HCT116 (cell line): Measurements from ENCODE around the gene MAP2K2. TPM values are rescaled to one million over a fixed set of nuclear protein-coding genes. Genes with fewer than 3 reads are reported as not detected.

Experiments used
- ATAC-seq: fragments of 200-7000 bp; cut with Tn5 transposase; 2 replicates; pipeline ENCODE4 v1.9.1; 2020; ENCODE audit warnings: mild to moderate bottlenecking, moderate library complexity
- BruUV-seq: library from RNA; stranded (reverse); fragments of 400-500 nt; replicated peaks from 2 replicates; lab custom pipeline; 2021; lab: Mats Ljungman, UMichigan
- CTCF ChIA-PET: fragments of 300-600 bp; sonication (Branson Sonifier 250); formaldehyde crosslinking; loops from one replicate; lab custom pipeline; 2021; ENCODE audit warnings: antibody characterized with exemption; lab: Charles Lee
- POLR2A ChIA-PET: fragments of 300-600, 350-600 bp; sonication (Branson Sonifier 250); formaldehyde crosslinking; loops from one replicate; lab custom pipeline; 2021; ENCODE audit warnings: antibody characterized with exemption; lab: Charles Lee
- RAD21 ChIA-PET, 2 experiments: fragments of 300-600 bp; sonication (Branson Sonifier 250); formaldehyde crosslinking; loops; one replicate each; lab custom pipeline; 2023; ENCODE audit warnings: low total read pairs in 2 of 2; ENCODE audit not compliant: uncharacterized antibody in 2 of 2, unreplicated experiment in 2 of 2, low non-redundant PET in 1 of 2; lab: Charles Lee
- DNase-seq: peaks from one replicate; pipeline ENCODE4 v3.0.0-alpha.2; 2010; ENCODE audit warnings: low read depth, low spot score
- H2AFZ ChIP-seq: fragments of 200-600 bp; shearing (Covaris generic), sonication (generic); 2 replicates; pipeline ENCODE4 v1.6.1; 2017; ENCODE audit warnings: low read depth, mixed run types, mixed read lengths, antibody characterized with exemption, low read length; ENCODE audit not compliant: poor library complexity, severe bottlenecking
- H3K27ac ChIP-seq: 2 replicates; pipeline ENCODE4 v1.5.1; 2012; ENCODE audit warnings: low read depth, low read length
- H3K27me3 ChIP-seq: fragments of 200-600 bp; sonication (generic); 2 replicates; pipeline ENCODE4 v1.6.1; 2016; ENCODE audit warnings: mixed run types, low read length, mixed read lengths; ENCODE audit not compliant: insufficient read depth
- H3K36me3 ChIP-seq, 2 experiments: fragments of 200-500 bp in 1 of 2; fragments of 200-600 bp in 1 of 2; sonication (Bioruptor generic) in 1 of 2; sonication (generic) in 1 of 2; 2 replicates each; pipeline versions ENCODE4 v1.5.1 to v1.6.1; 2014 to 2016; ENCODE audit warnings: low read length in 2 of 2, inconsistent platforms in 1 of 2, mixed read lengths in 1 of 2, mixed run types in 1 of 2; ENCODE audit not compliant: insufficient read depth in 2 of 2, control insufficient read depth in 1 of 2
- H3K4me1 ChIP-seq, 2 experiments: fragments of 200-600 bp in 1 of 2; sonication (generic) in 1 of 2; 2 replicates each; pipeline versions ENCODE4 v1.5.1 to v1.6.1; 2012 to 2017; ENCODE audit warnings: low read length in 2 of 2, inconsistent platforms in 1 of 2, mild to moderate bottlenecking in 1 of 2, mixed read lengths in 1 of 2, mixed run types in 1 of 2, moderate library complexity in 1 of 2; ENCODE audit not compliant: insufficient read depth in 2 of 2, control insufficient read depth in 1 of 2
- H3K4me2 ChIP-seq: fragments of 200-600 bp; sonication (generic); 2 replicates; pipeline ENCODE4 v1.6.1; 2017; ENCODE audit warnings: mixed run types, low read length, mixed read lengths
- H3K4me3 ChIP-seq, 2 experiments: fragments of 200-600 bp in 1 of 2; sonication (generic) in 1 of 2; replicated peaks in 1 of 2; 2 replicates each; pipeline ENCODE4 v1.5.1; 2011 to 2016; ENCODE audit warnings: low read length in 2 of 2, control low read depth in 1 of 2, low read depth in 1 of 2, mild to moderate bottlenecking in 1 of 2, mixed read lengths in 1 of 2, mixed run types in 1 of 2
- H3K79me2 ChIP-seq: fragments of 200-600 bp; sonication (generic); 2 replicates; pipeline ENCODE4 v1.6.1; 2017; ENCODE audit warnings: mild to moderate bottlenecking, mixed run types, low read length, moderate library complexity, mixed read lengths; ENCODE audit not compliant: insufficient read depth
- H3K9ac ChIP-seq: fragments of 200-600 bp; sonication (generic); 2 replicates; pipeline ENCODE4 v1.6.1; 2016; ENCODE audit warnings: low read length, mixed read lengths
- H3K9me2 ChIP-seq: fragments of 200-600 bp; sonication (generic), shearing (Covaris generic); 2 replicates; pipeline ENCODE4 v1.6.1; 2017; ENCODE audit warnings: mixed run types, mild to moderate bottlenecking, moderate library complexity; ENCODE audit not compliant: insufficient read depth
- H3K9me3 ChIP-seq, 2 experiments: fragments of 200-500 bp in 1 of 2; fragments of 200-600 bp in 1 of 2; sonication (Bioruptor generic) in 1 of 2; sonication (generic) in 1 of 2; 2 replicates each; pipeline ENCODE4 v1.6.1; 2014 to 2017; ENCODE audit warnings: low read length in 2 of 2, mixed read lengths in 2 of 2, inconsistent platforms in 1 of 2, low read depth in 1 of 2, mild to moderate bottlenecking in 1 of 2, mixed run types in 1 of 2, moderate library complexity in 1 of 2; ENCODE audit not compliant: control insufficient read depth in 1 of 2, insufficient read depth in 1 of 2
- H4K20me1 ChIP-seq: fragments of 200-600 bp; sonication (generic), shearing (Covaris generic); 2 replicates; pipeline ENCODE4 v1.6.1; 2017; ENCODE audit warnings: mixed run types, mild to moderate bottlenecking, moderate library complexity; ENCODE audit not compliant: insufficient read depth
- ATF3 ChIP-seq: IDR thresholded peaks from 2 replicates; pipeline ENCODE4 v1.6.1; 2012
- CTCF ChIP-seq, 3 experiments: fragments of 200-600 bp in 1 of 3; sonication (generic) in 1 of 3; IDR thresholded peaks in 2 of 3; conservative IDR thresholded peaks in 1 of 3; 2 replicates each; pipeline ENCODE4 v1.5.1; 2012 to 2017; ENCODE audit warnings: low read depth in 2 of 3, low read length in 2 of 3, antibody characterized with exemption in 1 of 3, borderline replicate concordance in 1 of 3, control low read depth in 1 of 3, mild to moderate bottlenecking in 1 of 3, mixed read lengths in 1 of 3, mixed run types in 1 of 3, moderate library complexity in 1 of 3; ENCODE audit not compliant: insufficient read depth in 1 of 3
- EZH2 ChIP-seq: fragments of 200-600 bp; sonication (generic); IDR thresholded peaks from 2 replicates; pipeline ENCODE4 v1.6.1; 2017; ENCODE audit warnings: antibody characterized with exemption, mixed run types
- EZH2phosphoT487 ChIP-seq: fragments of 200-600 bp; IDR thresholded peaks from 2 replicates; pipeline ENCODE4 v1.6.1; 2018; ENCODE audit warnings: antibody characterized with exemption, borderline replicate concordance
- JUND ChIP-seq: IDR thresholded peaks from 2 replicates; pipeline ENCODE4 v1.6.1; 2012
- MAX ChIP-seq: IDR thresholded peaks from 2 replicates; pipeline ENCODE4 v1.6.1; 2012
- POLR2AphosphoS5 ChIP-seq: IDR thresholded peaks from 2 replicates; pipeline ENCODE4 v1.6.1; 2011; ENCODE audit warnings: mild to moderate bottlenecking, low read depth, low read length, moderate library complexity
- RAD21 ChIP-seq: IDR thresholded peaks from 2 replicates; pipeline ENCODE4 v1.6.1; 2012; ENCODE audit warnings: low read depth, mild to moderate bottlenecking
- REST ChIP-seq: IDR thresholded peaks from 2 replicates; pipeline ENCODE4 v1.6.1; 2012; ENCODE audit warnings: low read depth
- SIN3A ChIP-seq: IDR thresholded peaks from 2 replicates; pipeline ENCODE4 v1.6.1; 2012; ENCODE audit warnings: low read depth
- SP1 ChIP-seq: IDR thresholded peaks from 2 replicates; pipeline ENCODE4 v1.6.1; 2012; ENCODE audit warnings: low read depth
- YY1 ChIP-seq: IDR thresholded peaks from 2 replicates; pipeline ENCODE4 v1.6.1; 2011; ENCODE audit warnings: low read length, low read depth, moderate library complexity, mild to moderate bottlenecking; ENCODE audit not compliant: insufficient replicate concordance; ENCODE audit errors: extremely low read depth
- ZFX ChIP-seq: fragments of 450-650 bp; IDR thresholded peaks from 2 replicates; pipeline ENCODE4 v1.6.1; 2017
- intact Hi-C: fragments of 100-400 bp; cut with micrococcal nuclease; formaldehyde crosslinking; loops from 2 replicates; pipeline ENCODE4 v1.10.0; 2022
- total RNA-seq: library from RNA; stranded (reverse); gene quantifications from one replicate; pipeline ENCODE4 v1.2.1, GENCODE V29; 2021; ENCODE audit not compliant: unreplicated experiment

MAP2K2 gene
- total RNA-seq, 1 experiment from 2014 or later = 186 TPM

GRCh38 chr19:4087787-4088679 lies 35.9 kb downstream of the MAP2K2 start:
- no peak overlapping the region for H3K9ac ChIP-seq
- no peaks in the 10 kb centered on the region for H3K9me3 ChIP-seq
- TSS peak; percentile 25 for BruUV-seq
- no peaks in the 10 kb centered on the region for H3K27me3 ChIP-seq
- RAD21 ChIA-PET = no interaction called here
- no peak for TF ChIP-seq MAX
- no peak for TF ChIP-seq SIN3A
- TF ChIP-seq POLR2AphosphoS5 = peak; percentile 45; the same call in 1 of the 2 replicates
- TF ChIP-seq EZH2phosphoT487 = no peak
- no peak for TF ChIP-seq YY1
- TF ChIP-seq, all 23 proteins: peak for 1
- no peaks in the 10 kb centered on the region for H4K20me1 ChIP-seq
- no peak for ATAC-seq
- no peak overlapping the region for H2AFZ ChIP-seq
- no peaks in the 10 kb centered on the region for H3K9me2 ChIP-seq
- no peaks in the 10 kb centered on the region for H3K79me2 ChIP-seq
- H3K4me1 ChIP-seq = peaks cover 0 to 8% of the 10 kb centered on the region in 2 experiments; a peak in 2 of 4 replicates
- no peaks in the 10 kb centered on the region; a peak in 1 of 4 replicates for H3K36me3 ChIP-seq
- ChIA-PET POLR2A (no interaction called here), CTCF (no interaction called here)
- H3K4me2 ChIP-seq = no peak overlapping the region
- intact Hi-C loops = no loop called here
- DNase-seq = no peak
- H3K27ac ChIP-seq = no peak overlapping the region
- no peak overlapping the region for H3K4me3 ChIP-seq

GRCh38 chr19:4086411-4086867 lies 37.5 kb downstream of the MAP2K2 start:
- peaks cover 0 to 14% of the 10 kb centered on the region in 2 experiments; a peak in 3 of 4 replicates for H3K4me1 ChIP-seq
- H3K9me2 ChIP-seq = no peaks in the 10 kb centered on the region
- 0 out of 2 replicates have a peak overlapping the region, but pooled peaks have one; percentile 9 for H3K4me2 ChIP-seq
- ChIA-PET CTCF (no interaction called here), RAD21 (no interaction called here), POLR2A (interaction anchor here (0.6 kb wide), 1 partner anchor 376 kb away, joined by 3 read pairs; no protein-coding TSS in a partner anchor)
- H3K27me3 ChIP-seq = no peaks in the 10 kb centered on the region
- intact Hi-C loops = no loop called here
- no peaks in the 10 kb centered on the region for H4K20me1 ChIP-seq
- no peak overlapping the region for H3K9ac ChIP-seq
- no TSS peak for BruUV-seq
- no peak for DNase-seq
- no peaks in the 10 kb centered on the region for H3K79me2 ChIP-seq
- H3K36me3 ChIP-seq = no peaks in the 10 kb centered on the region
- no peak overlapping the region for H3K4me3 ChIP-seq
- H2AFZ ChIP-seq = no peak overlapping the region
- H3K9me3 ChIP-seq = no peaks in the 10 kb centered on the region
- ATAC-seq = no peak
- H3K27ac ChIP-seq = no peak overlapping the region; the same call in 1 of the 2 replicates
- no peak for TF ChIP-seq REST
- no peak for TF ChIP-seq ATF3
- no peak for TF ChIP-seq POLR2AphosphoS5
- TF ChIP-seq JUND = no peak
- no peak for TF ChIP-seq RAD21
- no peak for TF ChIP-seq SP1
- TF ChIP-seq CTCF (IDR thresholded peaks at IDR 0.05 in 2 of 3, conservative IDR thresholded peaks at IDR 0.05 in 1 of 3; ENCODE audit: borderline replicate concordance in 1 of 3, insufficient read depth in 1 of 3, low read depth in 2 of 3, low read length in 2 of 3) = no peak
- no peak for TF ChIP-seq ZFX
- no peak for TF ChIP-seq EZH2
